Retina (tissue), 1 donor: ENCODE results near the gene NMD3.

Source experiments
- DNase-seq: peaks from one replicate; pipeline ENCODE4 v3.0.0-alpha.2; 2016

NMD3 gene

GRCh38 chr3:161289174-161289573 lies 68.1 kb downstream of the NMD3 start:
- DNase-seq, result no peak

GRCh38 chr3:161291191-161291901 lies 70.2 kb downstream of the NMD3 start:
- no peak for DNase-seq

- no peak for DNase-seq
Measured at GRCh38 chr3:161293381-161293780, 72.3 kb downstream of the NMD3 start.

- DNase-seq, result no peak
Measured at GRCh38 chr3:161295325-161295724, 74.2 kb downstream of the NMD3 start.

GRCh38 chr3:161296814-161297213 lies 75.7 kb downstream of the NMD3 start:
- DNase-seq, result no peak
